ENCODE results near the gene MRPS34. TPM values are rescaled to one million over a fixed set of nuclear protein-coding genes. Genes with fewer than 3 reads are reported as not detected.

MRPS34 gene
- total RNA-seq, 4 donors from 2014 or later, result 102 to 253 (median 121) TPM

DNA sequence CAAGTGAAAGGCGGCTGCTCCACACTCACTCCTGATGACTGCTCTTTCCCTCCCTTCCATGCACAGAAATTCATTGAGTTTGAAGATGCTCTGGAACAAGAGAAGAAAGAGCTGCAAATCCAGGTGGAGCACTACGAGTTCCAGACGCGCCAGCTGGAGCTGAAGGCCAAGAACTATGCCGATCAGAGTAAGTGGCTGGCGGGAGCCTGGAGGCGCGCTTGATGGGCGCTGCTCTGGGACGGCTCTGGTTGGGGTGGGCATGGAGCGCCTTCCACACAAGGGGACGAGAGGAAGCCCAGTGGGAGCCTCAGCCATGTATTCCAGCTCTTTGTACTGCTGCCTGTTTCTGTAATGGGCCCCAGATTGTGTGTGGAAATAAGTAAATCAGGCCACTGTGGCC is 48.4 kb downstream of the MRPS34 start:
- H3K27me3 ChIP-seq, result no peaks in the 10 kb centered on the region
- no peak for TF ChIP-seq EP300 (IDR thresholded peaks at IDR 0.05; ENCODE audit: low read depth)
- no peak for TF ChIP-seq POLR2A (IDR thresholded peaks at IDR 0.05)
- TF ChIP-seq CTCF (IDR thresholded peaks at IDR 0.05), result no peak
- no peak for TF ChIP-seq POLR2AphosphoS5 (IDR thresholded peaks at IDR 0.05)
- intact Hi-C loops (cut with DNase I; ENCODE audit: low total_unique reads) (no loop called here), in situ Hi-C loops (cut with MboI; ENCODE audit: low pct_ligation_motif_present in 1 of 4, low pct_unique_long_range_greater_than_20kb in 1 of 4, low sequenced_read_pairs in 3 of 4) (no loop called here)
- DNase-seq, result no peak
- peaks cover 11 to 33% (median 26%) of the 10 kb centered on the region in 4 donors for H3K4me1 ChIP-seq
- peaks cover 0 to 17% (median 3%) of the 10 kb centered on the region in 4 donors for H3K36me3 ChIP-seq
- WGBS, 2 donors (ENCODE audit: low coverage in 1 of 2), result 98% methylated on average over 12 of the region's 12 CpGs; no CpG with 5 or more reads in 1 of the 2 donors
- H3K4me3 ChIP-seq, result no peak overlapping the region
- H3K9me3 ChIP-seq, result no peaks in the 10 kb centered on the region
- H3K27ac ChIP-seq, result no peak overlapping the region

DNA sequence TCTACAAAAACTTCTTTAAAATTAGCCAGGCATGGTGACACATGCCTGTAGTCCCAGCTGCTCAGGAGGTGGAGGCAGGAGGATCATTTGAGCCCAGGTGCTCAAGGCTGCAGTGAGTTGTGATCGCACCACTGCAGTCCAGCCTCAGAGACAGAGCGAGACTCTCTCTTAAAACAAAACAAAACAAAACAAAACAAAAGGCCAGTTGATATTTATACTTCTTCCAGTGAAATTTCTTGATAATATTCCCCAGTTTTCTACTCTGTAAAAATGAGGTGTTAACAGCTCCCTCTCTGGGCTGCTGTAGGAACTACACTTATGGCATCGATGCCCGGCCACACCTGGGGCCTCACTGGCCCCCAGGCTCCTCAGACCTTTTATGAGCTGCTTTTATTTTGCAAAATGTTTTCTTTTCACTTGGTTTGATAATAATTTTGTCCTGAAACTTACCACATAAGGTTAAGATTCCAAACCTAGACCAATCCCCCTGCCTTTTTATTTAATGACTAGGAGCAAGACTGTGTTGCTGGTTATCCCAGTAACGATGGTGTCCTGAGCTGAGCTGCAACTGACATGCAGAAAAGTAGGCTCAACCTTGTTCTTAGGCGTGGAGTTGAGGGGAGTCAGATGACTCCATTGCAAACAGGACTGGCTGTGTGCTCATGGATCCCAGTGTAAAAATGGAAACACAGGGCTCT is 49.3 kb downstream of the MRPS34 start:
- Histone ChIP-seq H3K27ac (peak overlapping the region; percentile 16 to 82 (median 78)), H3K4me3 (no peak overlapping the region), H3K36me3 (peaks cover 0 to 17% (median 3%) of the 10 kb centered on the region in 4 donors), H3K27me3 (no peaks in the 10 kb centered on the region), H3K9me3 (no peaks in the 10 kb centered on the region), H3K4me1 (peaks cover 11 to 33% (median 26%) of the 10 kb centered on the region in 4 donors)
- 51 to 59% methylated on average over 4 to 6 of the region's 6 CpGs for WGBS, 2 donors (ENCODE audit: low coverage in 1 of 2)
- peak; percentile 54 for DNase-seq
- in situ Hi-C loops (cut with MboI; ENCODE audit: low pct_ligation_motif_present in 1 of 4, low pct_unique_long_range_greater_than_20kb in 1 of 4, low sequenced_read_pairs in 3 of 4), result no loop called here
- intact Hi-C loops (cut with DNase I; ENCODE audit: low total_unique reads), result no loop called here
- peak; percentile 72 to 84 (median 76) for TF ChIP-seq CTCF (IDR thresholded peaks at IDR 0.05)
- no peak for TF ChIP-seq POLR2AphosphoS5 (IDR thresholded peaks at IDR 0.05)

Small RNA genes lying within 50 kb of the gene (small RNA-seq; reads per million reads assigned to genes)
- gene MIR3177, result 0.24 to 1.9 (median 0.65) reads per million in 4 donors

Other genes starting within 250 kb of the MRPS34 start
- gene TMEM204, start 239.5 kb downstream of the MRPS34 start, total RNA-seq, result 10 to 100 TPM in 3 of 4 donors, 1 to 10 TPM in 1; 9.4 to 22.5 (median 13.3) TPM
- gene IFT140, start 161.1 kb downstream of the MRPS34 start, total RNA-seq, result 10 to 100 TPM; 16.2 to 26.6 (median 22.0) TPM
- 10 to 100 TPM; 10.1 to 52.7 (median 16.2) TPM for gene CRAMP1, start 160.8 kb downstream of the MRPS34 start, total RNA-seq
- 10 to 100 TPM; 12.0 to 31.5 (median 25.1) TPM for gene JPT2, start 94.9 kb downstream of the MRPS34 start, total RNA-seq
- gene MAPK8IP3, start 66.9 kb downstream of the MRPS34 start, total RNA-seq, result 100 to 1,000 TPM in 2 of 4 donors, 10 to 100 TPM in 2; 74.0 to 250 (median 138) TPM
- gene NME3, start 1.6 kb downstream of the MRPS34 start, total RNA-seq, result 100 to 1,000 TPM; 116 to 286 (median 132) TPM
- gene EME2, start 324 bp downstream of the MRPS34 start, total RNA-seq, result 100 to 1,000 TPM in 1 of 4 donors, 10 to 100 TPM in 3; 23.6 to 173 (median 45.4) TPM
- 100 to 1,000 TPM; 101 to 289 (median 125) TPM for gene SPSB3, start 9.4 kb upstream of the MRPS34 start, total RNA-seq
- gene NUBP2, start 9.8 kb upstream of the MRPS34 start, total RNA-seq, result 100 to 1,000 TPM in 1 of 4 donors, 10 to 100 TPM in 3; 15.3 to 165 (median 59.6) TPM
- gene IGFALS, start 20.6 kb upstream of the MRPS34 start, total RNA-seq, result 10 to 100 TPM in 1 of 4 donors, under 1 TPM in 2, not detected in 1; 0.27 to 10.8 (median 0.48) TPM
- gene HAGH, start 53.7 kb upstream of the MRPS34 start, total RNA-seq, result 100 to 1,000 TPM in 2 of 4 donors, 10 to 100 TPM in 2; 40.6 to 403 (median 121) TPM
- 100 to 1,000 TPM in 2 of 4 donors, 10 to 100 TPM in 2; 88.0 to 149 (median 104) TPM for gene FAHD1, start 54.1 kb upstream of the MRPS34 start, total RNA-seq
- not detected for gene MEIOB, start 99.0 kb upstream of the MRPS34 start, total RNA-seq
- gene HS3ST6, start 145.3 kb upstream of the MRPS34 start, total RNA-seq, result 1 to 10 TPM in 2 of 4 donors, under 1 TPM in 1, not detected in 1; 1.00 to 4.4 (median 1.1) TPM
- gene MSRB1, start 170.1 kb upstream of the MRPS34 start, total RNA-seq, result 10 to 100 TPM; 13.9 to 56.5 (median 29.3) TPM
- under 1 TPM in 1 of 4 donors, not detected in 3; 0.55 TPM for gene RPL3L, start 181.6 kb upstream of the MRPS34 start, total RNA-seq
- 100 to 1,000 TPM; 137 to 496 (median 250) TPM for gene NDUFB10, start 186.4 kb upstream of the MRPS34 start, total RNA-seq
- 1,000 to 10,000 TPM in 3 of 4 donors, 100 to 1,000 TPM in 1; 896 to 2,085 (median 1,613) TPM for gene RPS2, start 191.7 kb upstream of the MRPS34 start, total RNA-seq
- gene RNF151, start 193.7 kb upstream of the MRPS34 start, total RNA-seq, result not detected
- 10 to 100 TPM; 23.2 to 31.0 (median 28.2) TPM for gene TBL3, start 198.9 kb upstream of the MRPS34 start, total RNA-seq
- 10 to 100 TPM in 3 of 4 donors, 1 to 10 TPM in 1; 4.2 to 29.8 (median 19.4) TPM for gene NOXO1, start 208.3 kb upstream of the MRPS34 start, total RNA-seq
- gene GFER, start 211.1 kb upstream of the MRPS34 start, total RNA-seq, result 100 to 1,000 TPM in 1 of 4 donors, 10 to 100 TPM in 3; 29.9 to 117 (median 64.3) TPM
- 1 to 10 TPM in 3 of 4 donors, not detected in 1; 2.7 to 4.8 (median 2.9) TPM for gene SYNGR3, start 216.8 kb upstream of the MRPS34 start, total RNA-seq
- 100 to 1,000 TPM in 1 of 4 donors, 10 to 100 TPM in 3; 28.3 to 145 (median 42.0) TPM for gene ZNF598, start 236.7 kb upstream of the MRPS34 start, total RNA-seq
- gene NPW, start 246.7 kb upstream of the MRPS34 start, total RNA-seq, result under 1 TPM in 1 of 4 donors, not detected in 3; 0.41 TPM

Data from transverse colon (tissue), 4 donors.